PC-3 (cell line): ENCODE data around the gene SPSB1.

Experiments used
- CTCF ChIP-seq: fragments of 300-600 bp; sonication (generic); conservative IDR thresholded peaks from 2 replicates; pipeline ENCODE4 v1.5.1; 2017; ENCODE audit warnings: antibody characterized with exemption, low read depth, mild to moderate bottlenecking, low read length
- EZH2phosphoT487 ChIP-seq: fragments of 300-600 bp; sonication (generic); IDR thresholded peaks from 2 replicates; pipeline ENCODE4 v1.6.1; 2018; ENCODE audit warnings: mild to moderate bottlenecking, antibody characterized with exemption, low read length, borderline replicate concordance

DNA sequence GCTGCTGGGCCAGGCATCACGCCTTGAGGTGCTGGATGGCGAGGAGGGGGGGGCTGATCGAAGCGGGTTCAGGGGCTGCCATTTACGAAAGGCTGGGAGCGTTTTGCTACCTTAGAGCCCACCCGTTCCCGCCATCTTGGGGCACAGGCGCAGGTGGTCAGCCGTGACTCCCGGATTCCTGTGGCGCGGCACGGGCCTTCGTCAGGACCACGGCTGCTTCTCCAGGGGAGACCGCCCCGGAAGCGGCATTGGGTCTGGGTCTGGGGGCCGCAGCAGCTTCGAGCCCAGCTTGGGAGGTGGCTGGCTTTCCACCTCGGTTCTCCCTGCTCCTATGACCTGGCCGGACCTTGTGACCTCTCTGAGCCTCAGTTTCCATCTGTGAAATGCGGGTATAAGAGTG is 23.8 kb downstream of the SPSB1 start:
- no peak for TF ChIP-seq CTCF
- TF ChIP-seq EZH2phosphoT487 = no peak
